HL-60 (cell line): Measurements from ENCODE around the gene PCBD2.

Experiments
- DNase-seq, 2 experiments: peaks; one replicate each; pipeline ENCODE4 v3.0.0-alpha.2; 2010 to 2020; ENCODE audit warnings: low read depth in 1 of 2, low spot score in 1 of 2
- H3K27ac ChIP-seq: fragments of 250-450 bp; sonication (Bioruptor Pico); replicated peaks from 2 replicates; pipeline ENCODE4 v1.5.1; 2020; ENCODE audit warnings: mild to moderate bottlenecking, moderate library complexity
- H3K27me3 ChIP-seq: fragments of 250-450 bp; sonication (Bioruptor Pico); 2 replicates; pipeline ENCODE4 v1.5.1; 2021; ENCODE audit warnings: mild to moderate bottlenecking, moderate library complexity; ENCODE audit not compliant: insufficient read depth, poor library complexity, severe bottlenecking
- H3K4me3 ChIP-seq: replicated peaks from 2 replicates; pipeline ENCODE4 v1.5.1; 2011; ENCODE audit warnings: mild to moderate bottlenecking, control low read depth, low read length; ENCODE audit not compliant: insufficient read depth
- CTCF ChIP-seq: IDR thresholded peaks from one replicate; pipeline ENCODE4 v1.5.1; 2011; ENCODE audit warnings: low read length, control low read depth, inconsistent platforms; ENCODE audit not compliant: insufficient read depth
- GABPA ChIP-seq: IDR thresholded peaks from 2 replicates; pipeline ENCODE4 v1.6.1; 2012; ENCODE audit warnings: low read depth
- POLR2AphosphoS5 ChIP-seq: IDR thresholded peaks from 2 replicates; pipeline ENCODE4 v1.6.1; 2012; ENCODE audit warnings: low read depth
- REST ChIP-seq: IDR thresholded peaks from 2 replicates; pipeline ENCODE4 v1.6.1; 2012; ENCODE audit warnings: low read depth; ENCODE audit not compliant: insufficient replicate concordance
- SPI1 ChIP-seq: IDR thresholded peaks from 2 replicates; pipeline ENCODE4 v1.6.1; 2012; ENCODE audit warnings: low read depth, mild to moderate bottlenecking, borderline replicate concordance

Gene PCBD2

GRCh38 chr5:134887593-134888159, 17.3 kb upstream of the PCBD2 start:
- no peaks in the 10 kb centered on the region for H3K27me3 ChIP-seq
- TF ChIP-seq POLR2AphosphoS5 (no peak), SPI1 (no peak), CTCF (no peak), GABPA (no peak), REST (no peak)
- no peak for DNase-seq
- H3K27ac ChIP-seq, result no peak overlapping the region
- no peak overlapping the region for H3K4me3 ChIP-seq

GRCh38 chr5:134889335-134889734, 15.6 kb upstream of the PCBD2 start:
- H3K4me3 ChIP-seq, result no peak overlapping the region
- DNase-seq, result no peak
- H3K27me3 ChIP-seq, result no peaks in the 10 kb centered on the region
- H3K27ac ChIP-seq, result no peak overlapping the region
- TF ChIP-seq SPI1, result no peak
- TF ChIP-seq POLR2AphosphoS5, result no peak
- no peak for TF ChIP-seq CTCF
- no peak for TF ChIP-seq GABPA
- no peak for TF ChIP-seq REST

GRCh38 chr5:134891473-134891872, 13.5 kb upstream of the PCBD2 start:
- DNase-seq, result no peak
- no peak for TF ChIP-seq POLR2AphosphoS5
- TF ChIP-seq CTCF, result no peak
- no peak for TF ChIP-seq GABPA
- no peak for TF ChIP-seq REST
- TF ChIP-seq SPI1, result no peak
- no peak overlapping the region for H3K4me3 ChIP-seq
- H3K27me3 ChIP-seq, result no peaks in the 10 kb centered on the region
- no peak overlapping the region for H3K27ac ChIP-seq
